SHP77 (cell line): ENCODE results near the gene CD180.

Experiments used
- DNase-seq, 2 experiments: peaks; one replicate each; lab custom pipeline; 2025; lab: John Stamatoyannopoulos, UW

The CD180 gene

GRCh38 chr5:67196537-67197059 lies at the start of gene CD180:
TSS of gene CD180 (minus strand) at chr5:67196799. CDS start at chr5:67196641, 158 bp downstream.
- DNase-seq = no peak

GRCh38 chr5:67246108-67246507 lies 49.5 kb upstream of the CD180 start:
- DNase-seq = peak; percentile 31 to 58

- DNase-seq = no peak
Observed at GRCh38 chr5:67245259-67245846, 48.8 kb upstream of the CD180 start.

- peak; percentile 38 to 65 for DNase-seq
Observed at GRCh38 chr5:67244345-67244793, 47.8 kb upstream of the CD180 start.

- DNase-seq = no peak
Observed at GRCh38 chr5:67243944-67244343, 47.3 kb upstream of the CD180 start.

- DNase-seq = no peak
Observed at GRCh38 chr5:67243349-67243748, 46.8 kb upstream of the CD180 start.

- no peak for DNase-seq
Observed at GRCh38 chr5:67241326-67241725, 44.7 kb upstream of the CD180 start.

GRCh38 chr5:67240846-67241245 lies 44.2 kb upstream of the CD180 start:
- no peak for DNase-seq

GRCh38 chr5:67240065-67240464 lies 43.5 kb upstream of the CD180 start:
- no peak for DNase-seq

GRCh38 chr5:67238191-67238590 lies 41.6 kb upstream of the CD180 start:
- no peak for DNase-seq

- DNase-seq = no peak
Observed at GRCh38 chr5:67235399-67236110, 39.0 kb upstream of the CD180 start.

GRCh38 chr5:67234671-67235176 lies 38.1 kb upstream of the CD180 start:
- no peak for DNase-seq

GRCh38 chr5:67233075-67233474 lies 36.5 kb upstream of the CD180 start:
- no peak for DNase-seq

- no peak for DNase-seq
Observed at GRCh38 chr5:67223211-67223610, 26.6 kb upstream of the CD180 start.

- no peak for DNase-seq
Observed at GRCh38 chr5:67222243-67223025, 25.8 kb upstream of the CD180 start.

- DNase-seq = no peak
Observed at GRCh38 chr5:67221487-67222242, 25.1 kb upstream of the CD180 start.

- no peak for DNase-seq
Observed at GRCh38 chr5:67216564-67216963, 20.0 kb upstream of the CD180 start.

- peak; percentile 50 to 72 for DNase-seq
Observed at GRCh38 chr5:67215519-67216471, 19.2 kb upstream of the CD180 start.

- peak in 1 of 2 experiments; percentile 18 for DNase-seq
Observed at GRCh38 chr5:67214707-67215447, 18.3 kb upstream of the CD180 start.

- no peak for DNase-seq
Observed at GRCh38 chr5:67214036-67214435, 17.4 kb upstream of the CD180 start.
